ENCODE results near the gene XPA.
A peak's percentile ranks its signal among the peaks of the same experiment; 100 is the strongest.

Gene XPA

GRCh38 chr9:97638666-97639065 lies 58.5 kb downstream of the XPA start:
- TF ChIP-seq CTCF (IDR thresholded peaks at IDR 0.05; ENCODE audit: low read depth, low read length, missing control alignments): no peak

GRCh38 chr9:97636903-97637302 lies 60.2 kb downstream of the XPA start:
- TF ChIP-seq CTCF (IDR thresholded peaks at IDR 0.05; ENCODE audit: low read depth, low read length, missing control alignments): no peak
- peak overlapping the region; percentile 13; the same call in 1 of the 2 replicates for H3K4me3 ChIP-seq (replicated peaks; ENCODE audit: low read depth, low read length)
- no peak for DNase-seq (ENCODE audit: extremely low read depth, low read depth)

More at GRCh38 chr9:97638666-97639065, 58.5 kb downstream of the XPA start:
- no peak overlapping the region for H3K4me3 ChIP-seq (replicated peaks; ENCODE audit: low read depth, low read length)
- DNase-seq (ENCODE audit: extremely low read depth, low read depth): no peak

GRCh38 chr9:97635026-97635425 lies 62.1 kb downstream of the XPA start:
- DNase-seq (ENCODE audit: extremely low read depth, low read depth): no peak
- TF ChIP-seq CTCF (IDR thresholded peaks at IDR 0.05; ENCODE audit: low read depth, low read length, missing control alignments): no peak
- peak overlapping the region; percentile 91 for H3K4me3 ChIP-seq (replicated peaks; ENCODE audit: low read depth, low read length)

- no peak for DNase-seq (ENCODE audit: extremely low read depth, low read depth)
- H3K4me3 ChIP-seq (replicated peaks; ENCODE audit: low read depth, low read length): peak overlapping the region; percentile 91
- no peak for TF ChIP-seq CTCF (IDR thresholded peaks at IDR 0.05; ENCODE audit: low read depth, low read length, missing control alignments)
Measured at GRCh38 chr9:97633859-97634490, 63.2 kb downstream of the XPA start.

GRCh38 chr9:97632985-97633858 lies 63.9 kb downstream of the XPA start, which contains the start of the genes NCBP1 and TSTD2:
Gene NCBP1 (plus strand): TSS chr9:97633821. CDS start chr9:97633882, 61 bp downstream.
Gene TSTD2 (minus strand): TSS chr9:97633368. CDS start chr9:97627562, 5,806 bp downstream.
- peak within 1 kb of the TSS; percentile 91 for H3K4me3 ChIP-seq (replicated peaks; ENCODE audit: low read depth, low read length)
- DNase-seq (ENCODE audit: extremely low read depth, low read depth): peak; percentile 87
- TF ChIP-seq CTCF (IDR thresholded peaks at IDR 0.05; ENCODE audit: low read depth, low read length, missing control alignments): no peak

GRCh38 chr9:97632248-97632984 lies 64.7 kb downstream of the XPA start:
- DNase-seq (ENCODE audit: extremely low read depth, low read depth): peak; percentile 56
- TF ChIP-seq CTCF (IDR thresholded peaks at IDR 0.05; ENCODE audit: low read depth, low read length, missing control alignments): no peak
- H3K4me3 ChIP-seq (replicated peaks; ENCODE audit: low read depth, low read length): peak overlapping the region; percentile 91
